Glomerular visceral epithelial cell (primary cell): Measurements from ENCODE around the gene PYDC1.
"Not testable (repeated sequence)": the region's sequence is repeated elsewhere in the genome, so short reads cannot be mapped to it uniquely, and the experiment has no call there.

Source experiments
- DNase-seq: peaks from one replicate; pipeline ENCODE4 v3.0.0-alpha.2; 2016; ENCODE audit errors: extremely low spot score

Gene PYDC1

GRCh38 chr16:31195861-31196260 lies 21.1 kb downstream of the PYDC1 start:
- DNase-seq = not testable (repeated sequence)

GRCh38 chr16:31194898-31195297 lies 22.0 kb downstream of the PYDC1 start:
- DNase-seq = no peak

GRCh38 chr16:31193874-31194273 lies 23.1 kb downstream of the PYDC1 start:
- DNase-seq = no peak

- DNase-seq = no peak
Measured at GRCh38 chr16:31192856-31193642, 23.9 kb downstream of the PYDC1 start.

GRCh38 chr16:31191697-31192428 lies 25.1 kb downstream of the PYDC1 start:
- no peak for DNase-seq

GRCh38 chr16:31190818-31191444 lies 26.0 kb downstream of the PYDC1 start:
- no peak for DNase-seq

- DNase-seq = no peak
Measured at GRCh38 chr16:31190061-31190460, 26.9 kb downstream of the PYDC1 start.

- no peak for DNase-seq
Measured at GRCh38 chr16:31189412-31189778, 27.5 kb downstream of the PYDC1 start.

GRCh38 chr16:31188450-31189411 lies 28.2 kb downstream of the PYDC1 start:
- DNase-seq = no peak

- no peak for DNase-seq
Measured at GRCh38 chr16:31187808-31188189, 29.1 kb downstream of the PYDC1 start.

GRCh38 chr16:31186930-31187807 lies 29.8 kb downstream of the PYDC1 start:
- DNase-seq = no peak

- DNase-seq = no peak
Measured at GRCh38 chr16:31186176-31186575, 30.8 kb downstream of the PYDC1 start.

- no peak for DNase-seq
Measured at GRCh38 chr16:31185339-31185738, 31.6 kb downstream of the PYDC1 start.

GRCh38 chr16:31184888-31185287 lies 32.0 kb downstream of the PYDC1 start:
- no peak for DNase-seq

GRCh38 chr16:31183432-31184428 lies 33.2 kb downstream of the PYDC1 start:
- no peak for DNase-seq

- no peak for DNase-seq
Measured at GRCh38 chr16:31182391-31182790, 34.5 kb downstream of the PYDC1 start.

GRCh38 chr16:31181102-31181830 lies 35.7 kb downstream of the PYDC1 start:
- peak; percentile 55 for DNase-seq

GRCh38 chr16:31179747-31180459 lies 37.0 kb downstream of the PYDC1 start, which contains the start of gene FUS:
FUS (plus strand) TSS chr16:31180139; CDS start chr16:31180215, 76 bp downstream.
- peak; percentile 89 for DNase-seq
